ENCODE measurements around the gene RALGAPA2. TPM values are rescaled to one million over a fixed set of nuclear protein-coding genes. Genes with fewer than 3 reads are reported as not detected.

RALGAPA2 gene
- total RNA-seq, 6 experiments from 2014 or later: 2.4 to 3.7 (median 3.2) TPM

GRCh38 chr20:20699917-20700316 is 12.5 kb downstream of the RALGAPA2 start:
- DNase-seq: no peak
- Mint-ChIP-seq H3K36me3 (ENCODE audit: low read depth) (no peaks in the 10 kb centered on the region), H3K4me3 (no peak overlapping the region), H3K27ac (no peak overlapping the region), H3K4me1 (ENCODE audit: low read depth) (no peaks in the 10 kb centered on the region), H3K9me3 (no peaks in the 10 kb centered on the region), H3K27me3 (ENCODE audit: insufficient read depth) (no peaks in the 10 kb centered on the region; the same call in 1 of the 2 replicates)
- no peak for TF ChIP-seq CTCF (IDR thresholded peaks at IDR 0.05)

- no peaks in the 10 kb centered on the region; the same call in 1 of the 2 replicates for H3K27me3 Mint-ChIP-seq (ENCODE audit: insufficient read depth)
- H3K36me3 Mint-ChIP-seq (ENCODE audit: low read depth): no peaks in the 10 kb centered on the region
- H3K9me3 Mint-ChIP-seq: no peaks in the 10 kb centered on the region
- H3K4me3 Mint-ChIP-seq: no peak overlapping the region
- no peak for TF ChIP-seq CTCF (IDR thresholded peaks at IDR 0.05)
- H3K27ac Mint-ChIP-seq: no peak overlapping the region
- DNase-seq: no peak
- no peaks in the 10 kb centered on the region for H3K4me1 Mint-ChIP-seq (ENCODE audit: low read depth)
Measured at GRCh38 chr20:20699144-20699543, 13.3 kb downstream of the RALGAPA2 start.

- Mint-ChIP-seq H3K4me1 (ENCODE audit: low read depth) (no peaks in the 10 kb centered on the region), H3K27me3 (ENCODE audit: insufficient read depth) (no peaks in the 10 kb centered on the region; the same call in 1 of the 2 replicates), H3K36me3 (ENCODE audit: low read depth) (no peaks in the 10 kb centered on the region), H3K27ac (no peak overlapping the region), H3K4me3 (no peak overlapping the region), H3K9me3 (no peaks in the 10 kb centered on the region)
- no peak for DNase-seq
- TF ChIP-seq CTCF (IDR thresholded peaks at IDR 0.05): no peak
Measured at GRCh38 chr20:20697325-20697845, 15.1 kb downstream of the RALGAPA2 start.

- no peaks in the 10 kb centered on the region for H3K9me3 Mint-ChIP-seq
- no peak overlapping the region for H3K27ac Mint-ChIP-seq
- TF ChIP-seq CTCF (IDR thresholded peaks at IDR 0.05): no peak
- no peak overlapping the region for H3K4me3 Mint-ChIP-seq
- DNase-seq: no peak
- no peaks in the 10 kb centered on the region; the same call in 1 of the 2 replicates for H3K27me3 Mint-ChIP-seq (ENCODE audit: insufficient read depth)
- no peaks in the 10 kb centered on the region for H3K36me3 Mint-ChIP-seq (ENCODE audit: low read depth)
- H3K4me1 Mint-ChIP-seq (ENCODE audit: low read depth): no peaks in the 10 kb centered on the region
Measured at GRCh38 chr20:20695250-20695816, 17.1 kb downstream of the RALGAPA2 start.

- Mint-ChIP-seq H3K27ac (no peak overlapping the region), H3K36me3 (ENCODE audit: low read depth) (no peaks in the 10 kb centered on the region)
- TF ChIP-seq CTCF (IDR thresholded peaks at IDR 0.05): no peak
Measured at GRCh38 chr20:20694591-20694990, 17.9 kb downstream of the RALGAPA2 start.

More at GRCh38 chr20:20694591-20694990, 17.9 kb downstream of the RALGAPA2 start:
- no peaks in the 10 kb centered on the region for H3K4me1 Mint-ChIP-seq (ENCODE audit: low read depth)
- H3K27me3 Mint-ChIP-seq (ENCODE audit: insufficient read depth): no peaks in the 10 kb centered on the region; the same call in 1 of the 2 replicates
- H3K4me3 Mint-ChIP-seq: no peak overlapping the region
- no peaks in the 10 kb centered on the region for H3K9me3 Mint-ChIP-seq
- no peak for DNase-seq
